ENCODE measurements around the gene SIRPB2.
A peak's percentile ranks its signal among the peaks of the same experiment; 100 is the strongest.

Gene SIRPB2

DNA sequence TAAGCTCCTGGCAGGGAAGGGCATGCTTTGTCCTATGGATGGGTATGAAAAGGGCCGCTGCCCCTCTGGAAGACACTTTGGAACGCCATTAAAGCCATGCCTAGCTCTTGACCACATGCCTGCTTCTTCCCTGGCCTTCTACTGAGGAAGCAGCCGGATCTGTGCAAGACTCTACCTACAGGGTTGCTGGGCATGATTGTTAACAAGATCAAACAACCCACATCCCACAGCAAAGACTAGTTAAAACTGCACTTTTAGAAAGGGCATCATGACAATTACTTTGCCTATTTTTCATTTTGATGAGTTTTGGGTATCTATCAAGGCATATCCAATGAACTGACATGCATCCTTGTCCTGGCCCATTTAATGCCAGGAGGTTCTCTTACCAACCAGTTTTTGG lies 50.1 kb downstream of the SIRPB2 start:
- no peak for TF ChIP-seq TAF1 (IDR thresholded peaks at IDR 0.05; ENCODE audit: low read depth)
- TF ChIP-seq CREB1 (IDR thresholded peaks at IDR 0.05; ENCODE audit: low read depth), result no peak
- no peak for TF ChIP-seq TCF12 (IDR thresholded peaks at IDR 0.05; ENCODE audit: low read depth)
- TF ChIP-seq EP300 (IDR thresholded peaks at IDR 0.05; ENCODE audit: borderline replicate concordance), result no peak
- TF ChIP-seq, protein P1, sequence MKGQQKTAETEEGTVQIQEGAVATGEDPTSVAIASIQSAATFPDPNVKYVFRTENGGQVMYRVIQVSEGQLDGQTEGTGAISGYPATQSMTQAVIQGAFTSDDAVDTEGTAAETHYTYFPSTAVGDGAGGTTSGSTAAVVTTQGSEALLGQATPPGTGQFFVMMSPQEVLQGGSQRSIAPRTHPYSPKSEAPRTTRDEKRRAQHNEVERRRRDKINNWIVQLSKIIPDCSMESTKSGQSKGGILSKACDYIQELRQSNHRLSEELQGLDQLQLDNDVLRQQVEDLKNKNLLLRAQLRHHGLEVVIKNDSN (IDR thresholded peaks at IDR 0.05), result no peak
- no peak for TF ChIP-seq RAD21 (IDR thresholded peaks at IDR 0.05; ENCODE audit: low read depth)
- TF ChIP-seq EGR1 (IDR thresholded peaks at IDR 0.05), result no peak
- no peak for TF ChIP-seq YY1 (IDR thresholded peaks at IDR 0.05; ENCODE audit: low read depth)
- TF ChIP-seq CEBPB (IDR thresholded peaks at IDR 0.05), result no peak
- TF ChIP-seq, protein P2, sequence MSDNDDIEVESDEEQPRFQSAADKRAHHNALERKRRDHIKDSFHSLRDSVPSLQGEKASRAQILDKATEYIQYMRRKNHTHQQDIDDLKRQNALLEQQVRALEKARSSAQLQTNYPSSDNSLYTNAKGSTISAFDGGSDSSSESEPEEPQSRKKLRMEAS (IDR thresholded peaks at IDR 0.05), result no peak

DNA sequence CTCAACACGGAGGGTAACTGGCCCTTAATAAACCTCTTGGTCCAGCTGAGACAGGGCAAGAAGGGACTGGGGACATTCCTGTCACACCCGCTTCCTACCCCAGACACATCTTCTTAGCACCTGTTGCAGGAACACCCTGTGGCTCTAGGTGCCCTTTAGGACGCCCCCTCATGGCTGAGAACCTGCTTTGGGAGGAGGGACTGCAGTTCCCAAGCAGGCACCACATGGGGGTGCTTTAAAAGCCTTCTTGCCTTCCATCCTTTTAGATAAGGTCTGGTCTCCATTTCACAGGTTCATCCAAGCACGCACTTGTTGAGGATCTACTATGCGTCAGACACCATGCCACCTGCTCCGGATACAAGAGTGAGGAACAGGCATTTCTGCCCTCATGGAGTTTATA lies 51.2 kb downstream of the SIRPB2 start:
- TF ChIP-seq TAF1 (IDR thresholded peaks at IDR 0.05; ENCODE audit: low read depth), result no peak
- no peak for TF ChIP-seq EP300 (IDR thresholded peaks at IDR 0.05; ENCODE audit: borderline replicate concordance)
- TF ChIP-seq, protein P2 (IDR thresholded peaks at IDR 0.05), result no peak
- TF ChIP-seq, protein P3, sequence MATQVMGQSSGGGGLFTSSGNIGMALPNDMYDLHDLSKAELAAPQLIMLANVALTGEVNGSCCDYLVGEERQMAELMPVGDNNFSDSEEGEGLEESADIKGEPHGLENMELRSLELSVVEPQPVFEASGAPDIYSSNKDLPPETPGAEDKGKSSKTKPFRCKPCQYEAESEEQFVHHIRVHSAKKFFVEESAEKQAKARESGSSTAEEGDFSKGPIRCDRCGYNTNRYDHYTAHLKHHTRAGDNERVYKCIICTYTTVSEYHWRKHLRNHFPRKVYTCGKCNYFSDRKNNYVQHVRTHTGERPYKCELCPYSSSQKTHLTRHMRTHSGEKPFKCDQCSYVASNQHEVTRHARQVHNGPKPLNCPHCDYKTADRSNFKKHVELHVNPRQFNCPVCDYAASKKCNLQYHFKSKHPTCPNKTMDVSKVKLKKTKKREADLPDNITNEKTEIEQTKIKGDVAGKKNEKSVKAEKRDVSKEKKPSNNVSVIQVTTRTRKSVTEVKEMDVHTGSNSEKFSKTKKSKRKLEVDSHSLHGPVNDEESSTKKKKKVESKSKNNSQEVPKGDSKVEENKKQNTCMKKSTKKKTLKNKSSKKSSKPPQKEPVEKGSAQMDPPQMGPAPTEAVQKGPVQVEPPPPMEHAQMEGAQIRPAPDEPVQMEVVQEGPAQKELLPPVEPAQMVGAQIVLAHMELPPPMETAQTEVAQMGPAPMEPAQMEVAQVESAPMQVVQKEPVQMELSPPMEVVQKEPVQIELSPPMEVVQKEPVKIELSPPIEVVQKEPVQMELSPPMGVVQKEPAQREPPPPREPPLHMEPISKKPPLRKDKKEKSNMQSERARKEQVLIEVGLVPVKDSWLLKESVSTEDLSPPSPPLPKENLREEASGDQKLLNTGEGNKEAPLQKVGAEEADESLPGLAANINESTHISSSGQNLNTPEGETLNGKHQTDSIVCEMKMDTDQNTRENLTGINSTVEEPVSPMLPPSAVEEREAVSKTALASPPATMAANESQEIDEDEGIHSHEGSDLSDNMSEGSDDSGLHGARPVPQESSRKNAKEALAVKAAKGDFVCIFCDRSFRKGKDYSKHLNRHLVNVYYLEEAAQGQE (IDR thresholded peaks at IDR 0.05; ENCODE audit: low read depth), result no peak
- TF ChIP-seq CREB1 (IDR thresholded peaks at IDR 0.05; ENCODE audit: low read depth), result no peak
- no peak for TF ChIP-seq YY1 (IDR thresholded peaks at IDR 0.05; ENCODE audit: low read depth)

DNA sequence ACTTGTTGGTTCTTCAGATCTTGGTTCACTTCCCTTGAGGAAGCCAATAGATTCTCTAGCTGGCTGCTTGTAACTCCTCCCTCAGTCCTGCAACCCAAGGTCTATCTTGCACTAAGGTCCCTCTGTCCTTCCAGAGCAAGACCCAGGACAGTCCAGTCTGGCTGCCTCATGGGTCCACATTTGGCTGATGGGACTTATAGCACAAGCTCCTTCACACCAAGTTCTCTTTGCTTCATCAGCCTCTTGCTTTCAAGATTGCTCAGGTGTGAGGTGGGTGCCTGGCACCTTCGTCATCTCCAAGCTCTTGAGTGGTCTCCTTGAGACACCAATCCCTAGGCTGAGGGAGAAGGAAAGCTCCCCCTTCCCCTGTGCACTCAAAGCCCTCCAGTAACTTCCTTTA lies 52.9 kb downstream of the SIRPB2 start:
- TF ChIP-seq ZBTB7A (IDR thresholded peaks at IDR 0.05; ENCODE audit: low read depth), result no peak
- no peak for TF ChIP-seq CREB1 (IDR thresholded peaks at IDR 0.05; ENCODE audit: low read depth)
- TF ChIP-seq TEAD4 (IDR thresholded peaks at IDR 0.05), result no peak
- TF ChIP-seq, protein P3 (IDR thresholded peaks at IDR 0.05; ENCODE audit: low read depth), result no peak
- TF ChIP-seq EGR1 (IDR thresholded peaks at IDR 0.05), result no peak
- no peak for TF ChIP-seq CEBPB (IDR thresholded peaks at IDR 0.05)
- TF ChIP-seq EP300 (IDR thresholded peaks at IDR 0.05; ENCODE audit: borderline replicate concordance), result no peak
- TF ChIP-seq TCF12 (IDR thresholded peaks at IDR 0.05; ENCODE audit: low read depth), result no peak
- TF ChIP-seq TAF1 (IDR thresholded peaks at IDR 0.05; ENCODE audit: low read depth), result no peak
- TF ChIP-seq FOXM1 (IDR thresholded peaks at IDR 0.05; ENCODE audit: borderline replicate concordance, low read depth), result no peak
- TF ChIP-seq, protein P1 (IDR thresholded peaks at IDR 0.05), result no peak
- no peak for TF ChIP-seq RAD21 (IDR thresholded peaks at IDR 0.05; ENCODE audit: low read depth)
- TF ChIP-seq, protein P2 (IDR thresholded peaks at IDR 0.05), result no peak
- no peak for TF ChIP-seq YY1 (IDR thresholded peaks at IDR 0.05; ENCODE audit: low read depth)
- no peak for TF ChIP-seq NFIC (IDR thresholded peaks at IDR 0.05)

DNA sequence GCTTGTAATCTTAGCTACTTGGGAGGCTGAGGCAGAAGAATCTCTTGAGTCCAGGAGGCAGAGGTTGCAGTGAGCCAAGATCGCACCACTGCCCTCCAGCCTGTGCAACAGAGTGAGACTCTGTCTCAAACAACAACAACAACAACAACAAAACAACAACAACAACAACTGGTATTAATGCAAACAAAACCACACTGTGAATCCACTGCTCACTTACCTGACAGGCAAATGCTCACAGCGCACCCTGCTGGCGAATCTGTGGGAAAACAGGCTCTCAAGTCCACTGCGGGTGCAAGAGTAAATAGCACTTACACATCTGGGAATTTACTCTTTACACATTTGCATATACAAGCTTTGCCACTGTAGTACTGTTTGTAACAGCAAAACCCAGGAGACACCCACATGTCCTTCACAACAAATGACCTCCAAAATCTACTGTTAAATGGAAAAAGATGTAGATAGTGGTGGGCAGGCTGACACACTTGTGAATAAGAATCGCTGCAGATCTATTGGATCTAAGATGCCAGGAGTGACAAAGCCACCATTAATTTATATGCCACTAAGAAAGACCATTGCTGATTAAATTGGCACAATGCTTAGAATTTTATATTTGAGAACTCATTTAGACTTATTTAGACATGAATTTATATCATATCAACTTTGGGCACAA lies 53.9 kb downstream of the SIRPB2 start:
- TF ChIP-seq NFIC (IDR thresholded peaks at IDR 0.05) (no peak), ZBTB7A (IDR thresholded peaks at IDR 0.05; ENCODE audit: low read depth) (no peak), RAD21 (IDR thresholded peaks at IDR 0.05; ENCODE audit: low read depth) (peak; percentile 94)

DNA sequence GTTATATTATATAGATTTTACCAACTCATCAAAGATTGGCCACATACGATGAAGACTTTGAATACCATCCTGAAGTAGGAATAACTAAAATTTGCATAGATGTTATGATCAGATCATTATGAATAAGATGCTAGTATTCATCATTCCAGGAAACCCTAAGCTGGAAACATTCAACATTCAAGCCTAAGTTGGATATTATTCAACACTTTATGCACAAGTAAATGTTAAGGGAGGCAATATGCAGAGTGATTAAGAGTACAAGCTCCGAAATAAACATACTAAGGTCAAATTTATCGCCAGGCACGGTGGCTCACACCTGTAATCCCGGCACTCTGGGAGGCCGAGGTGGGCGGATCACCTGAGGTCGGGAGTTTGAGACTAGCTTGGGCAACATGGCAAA lies 55.0 kb downstream of the SIRPB2 start:
- no peak for TF ChIP-seq TEAD4 (IDR thresholded peaks at IDR 0.05)
- TF ChIP-seq, protein P1 (IDR thresholded peaks at IDR 0.05), result no peak
- TF ChIP-seq EGR1 (IDR thresholded peaks at IDR 0.05), result no peak
- TF ChIP-seq RAD21 (IDR thresholded peaks at IDR 0.05; ENCODE audit: low read depth), result no peak

DNA sequence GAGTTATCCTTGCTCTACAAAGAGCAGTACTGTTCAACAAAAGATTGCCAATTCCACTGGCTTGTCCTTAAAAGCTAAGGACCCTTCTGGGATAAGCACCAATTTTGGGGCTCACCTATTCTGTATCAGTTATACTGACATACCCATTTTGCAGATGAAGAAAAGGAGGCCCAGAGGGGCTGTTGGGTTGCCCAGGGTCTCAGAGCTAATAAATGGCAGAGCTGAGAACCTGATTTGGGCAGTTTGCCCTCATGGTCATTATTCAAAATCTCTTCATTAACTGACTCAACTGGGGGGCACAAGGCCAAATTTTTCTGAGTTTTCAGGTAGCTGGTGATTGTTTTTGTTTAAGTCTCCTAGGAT lies 55.9 kb downstream of the SIRPB2 start:
- TF ChIP-seq YY1 (IDR thresholded peaks at IDR 0.05; ENCODE audit: low read depth), result peak; percentile 1; the same call in 1 of the 2 replicates
- TF ChIP-seq, protein P1 (IDR thresholded peaks at IDR 0.05), result no peak
- TF ChIP-seq NFIC (IDR thresholded peaks at IDR 0.05), result no peak
- no peak for TF ChIP-seq TCF12 (IDR thresholded peaks at IDR 0.05; ENCODE audit: low read depth)
- no peak for TF ChIP-seq ZBTB7A (IDR thresholded peaks at IDR 0.05; ENCODE audit: low read depth)

Measured in Ishikawa (cell line).